Heart right ventricle (tissue), 16 donors: ENCODE data around the gene MYL6. TPM values are rescaled to one million over a fixed set of nuclear protein-coding genes. Genes with fewer than 3 reads are reported as not detected.

Experiments
- ATAC-seq, 8 donors: fragments of 200-7000 bp; cut with Tn5 transposase; one replicate each; pipeline ENCODE4 v1.9.1; 2020; ENCODE audit warnings: mild to moderate bottlenecking in 8 of 8, moderate library complexity in 8 of 8, moderate number of reproducible peaks in 1 of 8
- DNase-seq, 2 donors: peaks; one replicate each; pipeline ENCODE4 v3.0.0-alpha.2; 2020
- H3K27ac ChIP-seq, 10 donors: fragments of 200-600 bp; sonication (generic) in 2 of 10; one replicate each; pipeline versions ENCODE4 v1.5.0 to v1.8.0; 2020 to 2022; ENCODE audit warnings: mild to moderate bottlenecking in 3 of 10
- H3K27me3 ChIP-seq, 7 donors: fragments of 200-600 bp; one replicate each; pipeline ENCODE4 v1.8.0; 2021 to 2022; ENCODE audit warnings: mild to moderate bottlenecking in 2 of 7
- H3K36me3 ChIP-seq, 9 donors: fragments of 200-600 bp; sonication (generic) in 1 of 9; one replicate each; pipeline versions ENCODE4 v1.5.0 to v1.8.0; 2020 to 2022; ENCODE audit warnings: mild to moderate bottlenecking in 2 of 9
- H3K4me1 ChIP-seq, 9 donors: fragments of 200-600 bp; sonication (generic) in 1 of 9; one replicate each; pipeline versions ENCODE4 v1.5.0 to v1.8.0; 2020 to 2022; ENCODE audit warnings: mild to moderate bottlenecking in 4 of 9
- H3K4me3 ChIP-seq, 10 donors: fragments of 200-600 bp; sonication (generic) in 2 of 10; one replicate each; pipeline versions ENCODE4 v1.5.0 to v1.8.0; 2020 to 2022; ENCODE audit warnings: mild to moderate bottlenecking in 7 of 10, moderate library complexity in 2 of 10
- H3K9me3 ChIP-seq, 11 donors: fragments of 200-600 bp in 10 of 11; sonication (generic) in 2 of 11; one replicate each; pipeline versions ENCODE4 v1.5.0 to v1.8.0; 2013 to 2022; ENCODE audit warnings: mild to moderate bottlenecking in 2 of 11, control low read depth in 1 of 11, moderate library complexity in 1 of 11
- WGBS, 2 donors: extraction: QIAGEN DNeasy Blood & Tissue Kit; methylation state at CpG; one replicate each; pipeline ENCODE4 v1.1.7; 2013; ENCODE audit warnings: inconsistent platforms in 1 of 2; 5-methylcytosine and 5-hydroxymethylcytosine counted together
- intact Hi-C, 10 donors: fragments of 100-400 bp; cut with DNase I; formaldehyde crosslinking; loops; one replicate each; pipeline versions ENCODE4 v1.11.1 to v1.14.2; 2022
- polyA plus RNA-seq, 2 donors: library from polyadenylated mRNA; stranded (reverse); fragments of 200-250 nt; gene quantifications; one replicate each; pipeline ENCODE4 v1.2.3, GENCODE V29; 2013
- total RNA-seq, 10 donors: library from RNA; stranded (reverse); fragmentation: NEBNext Ultra II Directional in 3 of 10; extraction: Animal tissue kit (Norgen Biotek cat#: 25700) in 3 of 10; gene quantifications; one replicate each; pipeline versions ENCODE4 v1.2.1 to v1.2.4, GENCODE V29; 2021 to 2023
- TF ChIP-seq, protein P1 (sequence below), 9 donors: fragments of 200-600 bp; sonication (generic) in 2 of 9; IDR thresholded peaks; one replicate each; pipeline versions ENCODE4 v1.5.0 to v1.8.0; 2021 to 2022; ENCODE audit warnings: antibody characterized with exemption in 9 of 9, mild to moderate bottlenecking in 5 of 9, moderate library complexity in 1 of 9
- donor health status: Arrhythmogenic right ventricular cardiomyopathy.
- donor health status: ischemic (EF 13 %, LVEDD 7.1; RV severe dilation, severe dysfunction).
- donor health status: healthy with polysubstance abuse.
- donor health status: DM: no; HTN: yes; CAD: no.
- donor health status: DM: no; HTN: no; CAD: no.
- donor health status: ischemic (EF 25% LVEDD 6.9; RV normal size, moderate dysfunction).
- donor health status: ischemic (EF 25% LVEDD 5.7; RV mildly dilated, moderate dysfunction).
- donor health status: healthy.
- donor health status: DM: yes; HTN: yes; CAD: no.
- donor health status: Ischemic cardiomyopathy.
- donor health status: ischemic (EF 35%, LVEDD 5.7; RV mildly dilated, moderate dysfunction).
- donor health status: nonischemic (EF 11% LVEDD 7.7; RV severe dilation, severe dysfunction).
- donor health status: DM: yes; HTN: yes; CAD: no.
- donor health status: PGD.
- donor health status: ischemic (EF 29% LVEDD 5.4; RV normal size, mild dysfunction).
- donor health status: nonischemic (EF 23%, LVEDD 6.1; RV moderate dilation, normal function).

MYL6 gene
- total and polyA plus RNA-seq, 12 donors: 355 to 2,127 (median 503) TPM

DNA sequence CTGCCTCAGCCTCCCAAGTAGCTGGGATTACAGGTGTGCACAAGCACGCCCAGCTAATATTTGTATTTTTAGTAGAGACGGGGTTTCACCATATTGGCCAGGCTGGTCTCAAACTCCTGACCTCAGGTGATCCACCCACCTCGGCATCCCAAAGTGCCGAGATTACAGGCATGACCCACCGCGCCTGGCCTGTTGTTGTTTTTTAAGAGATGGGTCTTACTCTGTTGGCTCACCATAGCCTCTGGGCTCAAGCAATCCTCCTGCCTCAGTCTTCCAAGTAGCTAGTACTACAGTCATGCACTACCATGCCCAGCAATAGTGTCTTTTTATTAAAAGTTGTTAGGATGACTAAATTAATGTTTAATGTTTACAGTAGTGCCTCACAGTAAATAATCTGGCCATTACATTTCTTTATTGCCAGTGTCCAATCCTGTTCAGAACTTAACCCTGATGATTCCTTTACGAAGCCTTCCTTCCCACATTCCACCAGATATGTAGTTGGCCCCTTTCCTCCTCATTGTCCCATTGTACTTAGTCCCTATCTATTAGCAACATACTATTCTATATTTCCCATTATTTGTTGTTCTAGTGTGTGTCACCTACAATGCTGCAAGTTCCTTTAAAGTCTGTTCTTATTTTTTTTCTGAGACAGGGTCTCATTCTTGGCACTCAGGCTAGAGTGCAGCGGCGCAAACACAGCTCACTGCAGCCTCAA lies 39.9 kb downstream of the MYL6 start:
- 82 to 87% methylated on average over 9 of the region's 9 CpGs for WGBS, 2 donors
- ATAC-seq: no peak
- no peak overlapping the region for H3K27ac ChIP-seq
- TF ChIP-seq, protein P1, sequence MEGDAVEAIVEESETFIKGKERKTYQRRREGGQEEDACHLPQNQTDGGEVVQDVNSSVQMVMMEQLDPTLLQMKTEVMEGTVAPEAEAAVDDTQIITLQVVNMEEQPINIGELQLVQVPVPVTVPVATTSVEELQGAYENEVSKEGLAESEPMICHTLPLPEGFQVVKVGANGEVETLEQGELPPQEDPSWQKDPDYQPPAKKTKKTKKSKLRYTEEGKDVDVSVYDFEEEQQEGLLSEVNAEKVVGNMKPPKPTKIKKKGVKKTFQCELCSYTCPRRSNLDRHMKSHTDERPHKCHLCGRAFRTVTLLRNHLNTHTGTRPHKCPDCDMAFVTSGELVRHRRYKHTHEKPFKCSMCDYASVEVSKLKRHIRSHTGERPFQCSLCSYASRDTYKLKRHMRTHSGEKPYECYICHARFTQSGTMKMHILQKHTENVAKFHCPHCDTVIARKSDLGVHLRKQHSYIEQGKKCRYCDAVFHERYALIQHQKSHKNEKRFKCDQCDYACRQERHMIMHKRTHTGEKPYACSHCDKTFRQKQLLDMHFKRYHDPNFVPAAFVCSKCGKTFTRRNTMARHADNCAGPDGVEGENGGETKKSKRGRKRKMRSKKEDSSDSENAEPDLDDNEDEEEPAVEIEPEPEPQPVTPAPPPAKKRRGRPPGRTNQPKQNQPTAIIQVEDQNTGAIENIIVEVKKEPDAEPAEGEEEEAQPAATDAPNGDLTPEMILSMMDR (IDR thresholded peaks at IDR 0.05): no peak
- H3K36me3 ChIP-seq: no peaks in the 10 kb centered on the region
- no peak for DNase-seq
- peaks cover 0 to 8% (median 0%) of the 10 kb centered on the region in 9 donors for H3K4me1 ChIP-seq
- no peaks in the 10 kb centered on the region for H3K27me3 ChIP-seq
- no peaks in the 10 kb centered on the region for H3K9me3 ChIP-seq
- H3K4me3 ChIP-seq: no peak overlapping the region
- intact Hi-C loops: loop anchor here in 1 of 10 donors (10.0 kb wide), 1 partner anchor 267 kb away; the partner anchor contains the start of gene SPRYD4

DNA sequence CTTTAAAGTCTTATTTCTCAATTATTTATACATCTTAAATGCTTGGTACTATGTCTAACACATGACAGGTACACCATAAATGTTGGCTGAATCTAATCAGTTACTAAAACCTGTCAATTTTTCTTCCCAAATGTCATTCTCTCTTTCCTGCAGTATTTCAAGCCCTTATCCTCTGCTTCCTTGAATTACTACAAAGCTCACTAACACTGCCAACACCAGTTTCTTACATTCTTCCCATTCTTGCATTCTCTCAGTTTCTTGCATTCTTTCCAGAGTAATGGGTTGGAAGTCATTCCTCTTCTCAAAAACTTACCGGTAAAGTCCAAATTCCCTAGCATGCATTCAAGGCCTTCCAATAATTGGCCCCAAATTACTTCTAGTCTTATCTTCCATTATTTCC lies 40.7 kb downstream of the MYL6 start:
- intact Hi-C loops: loop anchor here in 1 of 10 donors (10.0 kb wide), 1 partner anchor 266 kb away; the partner anchor contains the start of gene SPRYD4
- no peak for DNase-seq

DNA sequence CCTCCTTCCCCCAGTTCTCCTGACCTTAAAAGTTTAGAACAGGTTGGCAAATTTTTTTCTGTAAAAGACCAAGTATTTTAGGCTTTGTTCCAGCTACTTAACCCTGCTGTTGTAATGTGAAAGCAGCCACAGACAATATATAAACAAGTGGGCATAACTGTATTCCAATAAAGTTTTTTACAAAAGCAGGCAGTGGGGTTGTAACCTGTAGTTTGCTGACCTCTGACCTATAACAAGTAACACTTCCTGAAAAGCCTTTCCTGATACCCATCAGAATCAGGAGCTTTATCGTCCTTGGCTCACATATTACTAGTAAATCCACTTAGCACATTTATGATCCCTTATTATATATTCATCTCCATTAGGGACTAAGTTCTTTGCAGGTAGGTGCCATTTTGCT lies 44.2 kb downstream of the MYL6 start:
- intact Hi-C loops: loop anchor here in 2 of 10 donors (10.0 kb wide), 1 partner anchor 262 kb away; the partner anchor contains the start of gene SPRYD4 (in 2 of the 2)
- Histone ChIP-seq H3K4me3 (no peak overlapping the region), H3K27ac (no peak overlapping the region), H3K9me3 (no peaks in the 10 kb centered on the region), H3K36me3 (peaks cover 0 to 34% (median 17%) of the 10 kb centered on the region in 9 donors), H3K4me1 (peaks cover 0 to 22% (median 3%) of the 10 kb centered on the region in 9 donors), H3K27me3 (no peaks in the 10 kb centered on the region)
- no peak for ATAC-seq
- WGBS, 2 donors: 53 to 55% methylated on average over 1 of the region's 1 CpG
- TF ChIP-seq, protein P1 (IDR thresholded peaks at IDR 0.05): no peak
- DNase-seq: no peak

More for the DNA sequence above, 40.7 kb downstream of the MYL6 start:
- no peaks in the 10 kb centered on the region for H3K27me3 ChIP-seq
- no peaks in the 10 kb centered on the region for H3K9me3 ChIP-seq
- H3K4me1 ChIP-seq: peaks cover 0 to 5% (median 0%) of the 10 kb centered on the region in 9 donors
- TF ChIP-seq, protein P1 (IDR thresholded peaks at IDR 0.05): no peak
- 72 to 81% methylated on average over 1 of the region's 1 CpG for WGBS, 2 donors
- no peak overlapping the region for H3K4me3 ChIP-seq
- no peak overlapping the region for H3K27ac ChIP-seq
- peaks cover 0 to under 1% (median 0%) of the 10 kb centered on the region in 9 donors for H3K36me3 ChIP-seq
- no peak for ATAC-seq

DNA sequence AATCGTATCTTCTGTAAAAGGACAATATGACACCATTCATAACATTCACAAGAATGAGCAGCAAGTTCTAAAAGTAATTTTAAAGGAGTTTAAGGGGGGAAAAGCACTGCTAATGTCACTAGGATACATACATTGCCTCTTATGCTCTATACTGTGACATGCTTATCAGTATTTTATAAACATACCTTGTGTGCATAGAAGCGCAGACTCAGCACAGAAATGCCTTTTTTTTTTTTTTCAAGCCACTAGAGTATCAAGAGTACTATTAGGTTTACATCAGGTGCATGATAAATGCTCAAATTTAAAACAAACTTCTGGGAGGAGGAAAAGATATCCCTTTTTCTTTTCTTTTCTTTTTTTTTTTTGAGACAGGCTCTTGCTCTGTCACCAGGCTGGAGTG lies 44.7 kb downstream of the MYL6 start:
- H3K4me3 ChIP-seq: no peak overlapping the region
- H3K27ac ChIP-seq: no peak overlapping the region
- H3K27me3 ChIP-seq: no peaks in the 10 kb centered on the region
- intact Hi-C loops: loop anchor here in 2 of 10 donors (10.0 kb wide), 1 partner anchor 262 kb away; the partner anchor contains the start of gene SPRYD4 (in 2 of the 2)
- H3K4me1 ChIP-seq: peaks cover 0 to 22% (median 3%) of the 10 kb centered on the region in 9 donors
- H3K9me3 ChIP-seq: no peaks in the 10 kb centered on the region
- DNase-seq (no peak), ATAC-seq (no peak)
- TF ChIP-seq, protein P1 (IDR thresholded peaks at IDR 0.05): no peak
- WGBS, 2 donors: 82 to 88% methylated on average over 2 of the region's 2 CpGs
- peaks cover 0 to 39% (median 22%) of the 10 kb centered on the region in 9 donors for H3K36me3 ChIP-seq
